GM12873 (cell line): ENCODE data around the gene C19orf33.

Experiments used
- TF ChIP-seq, protein P1 (sequence below): IDR thresholded peaks from 2 replicates; pipeline ENCODE4 v1.5.1; 2012; ENCODE audit warnings: low read depth, mild to moderate bottlenecking, moderate library complexity, low read length, control low read depth; ENCODE audit not compliant: insufficient read depth; ENCODE audit errors: missing control alignments

Gene C19orf33

DNA sequence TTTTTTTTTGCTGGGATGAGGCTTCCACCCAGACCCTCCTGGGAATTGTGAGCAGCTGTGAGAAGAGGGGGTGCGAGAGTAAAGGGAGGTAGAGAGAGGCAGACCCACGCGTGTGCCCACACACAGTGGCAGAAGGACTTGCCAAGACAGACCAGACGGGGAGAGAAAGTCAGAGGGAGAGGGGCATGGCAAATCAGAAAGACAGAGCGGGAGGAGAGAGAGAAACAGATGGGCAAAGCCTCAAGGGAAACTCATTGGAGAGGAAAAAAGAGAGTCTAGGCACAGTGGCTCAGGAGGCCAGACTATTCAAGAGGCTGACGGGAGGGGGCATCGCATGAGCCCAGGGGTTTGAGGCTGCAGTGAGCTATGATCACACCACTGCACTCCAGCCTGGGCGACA, 48.6 kb downstream of the C19orf33 start:
- TF ChIP-seq, protein P1, sequence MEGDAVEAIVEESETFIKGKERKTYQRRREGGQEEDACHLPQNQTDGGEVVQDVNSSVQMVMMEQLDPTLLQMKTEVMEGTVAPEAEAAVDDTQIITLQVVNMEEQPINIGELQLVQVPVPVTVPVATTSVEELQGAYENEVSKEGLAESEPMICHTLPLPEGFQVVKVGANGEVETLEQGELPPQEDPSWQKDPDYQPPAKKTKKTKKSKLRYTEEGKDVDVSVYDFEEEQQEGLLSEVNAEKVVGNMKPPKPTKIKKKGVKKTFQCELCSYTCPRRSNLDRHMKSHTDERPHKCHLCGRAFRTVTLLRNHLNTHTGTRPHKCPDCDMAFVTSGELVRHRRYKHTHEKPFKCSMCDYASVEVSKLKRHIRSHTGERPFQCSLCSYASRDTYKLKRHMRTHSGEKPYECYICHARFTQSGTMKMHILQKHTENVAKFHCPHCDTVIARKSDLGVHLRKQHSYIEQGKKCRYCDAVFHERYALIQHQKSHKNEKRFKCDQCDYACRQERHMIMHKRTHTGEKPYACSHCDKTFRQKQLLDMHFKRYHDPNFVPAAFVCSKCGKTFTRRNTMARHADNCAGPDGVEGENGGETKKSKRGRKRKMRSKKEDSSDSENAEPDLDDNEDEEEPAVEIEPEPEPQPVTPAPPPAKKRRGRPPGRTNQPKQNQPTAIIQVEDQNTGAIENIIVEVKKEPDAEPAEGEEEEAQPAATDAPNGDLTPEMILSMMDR, result no peak
